GM19372 (cell line): Measurements from ENCODE around the gene TAOK3.
"Not testable (repeated sequence)": the region's sequence is repeated elsewhere in the genome, so short reads cannot be mapped to it uniquely, and the experiment has no call there.

Experiments used
- ATAC-seq: cut with Tn5 transposase; IDR thresholded peaks from one replicate; pipeline ENCODE4 v1.9.1; 2021; ENCODE audit warnings: mild to moderate bottlenecking, low read depth, moderate library complexity; ENCODE audit not compliant: unreplicated experiment

Gene TAOK3

DNA sequence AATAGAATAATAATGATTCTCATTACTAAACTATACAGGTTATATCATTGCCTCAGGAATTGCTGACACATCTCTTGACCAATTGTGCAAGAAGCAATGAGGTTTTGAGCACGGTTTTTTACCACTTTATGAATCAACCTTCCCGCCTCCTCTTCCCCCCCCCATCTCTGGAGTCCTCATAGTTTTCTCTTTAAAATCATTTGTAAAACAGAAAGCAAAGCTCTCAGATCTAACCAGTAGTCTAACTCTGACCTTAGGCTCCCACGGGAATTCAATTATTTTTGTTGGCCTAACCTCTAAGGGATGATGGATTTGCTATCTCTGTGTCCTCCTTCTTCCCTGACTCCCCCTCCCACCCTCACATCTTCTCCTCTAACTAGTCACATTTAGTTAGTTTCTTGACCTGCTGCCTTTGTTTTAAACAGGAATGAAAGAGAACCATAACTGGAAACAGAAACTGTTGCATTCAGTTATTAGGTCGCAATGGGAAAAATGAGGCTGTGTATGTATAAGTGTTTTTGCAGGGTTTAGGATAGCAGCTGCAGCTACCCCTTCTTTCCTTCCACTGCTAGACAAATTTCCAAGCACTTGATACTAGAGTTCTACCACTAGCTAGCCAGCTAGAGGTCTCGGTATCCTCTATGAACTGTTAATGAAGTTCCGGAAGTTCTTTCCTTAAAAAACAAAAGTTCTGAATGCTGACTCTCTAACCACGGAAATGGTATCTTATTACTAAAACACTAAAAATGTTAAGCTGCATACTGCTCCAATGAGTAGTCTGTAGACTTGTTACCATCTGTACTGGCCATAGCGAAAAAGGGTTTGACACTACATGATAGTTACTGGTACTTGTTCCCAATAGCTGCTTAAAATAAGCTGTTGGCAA is 65.4 kb downstream of the TAOK3 start:
- ATAC-seq, result peak; percentile 44

DNA sequence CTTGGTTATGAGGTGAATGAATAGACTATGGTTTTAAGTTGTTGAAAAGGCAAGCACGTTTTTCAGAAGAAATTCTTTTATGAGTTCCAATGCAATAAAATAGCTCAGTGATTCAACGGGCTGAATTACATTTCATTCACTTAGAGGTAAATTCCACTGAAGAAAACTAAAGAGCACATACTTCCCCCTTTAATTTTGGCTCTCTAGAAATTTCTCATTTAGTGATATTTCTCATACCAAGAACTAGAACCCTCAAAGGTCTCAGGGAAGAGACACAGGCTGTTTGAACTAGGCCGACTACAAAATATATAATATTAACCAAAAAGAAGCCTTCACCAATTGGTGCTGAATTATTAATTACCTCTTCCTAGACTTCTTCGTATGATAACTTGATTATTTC is 68.6 kb downstream of the TAOK3 start:
- ATAC-seq, result no peak

DNA sequence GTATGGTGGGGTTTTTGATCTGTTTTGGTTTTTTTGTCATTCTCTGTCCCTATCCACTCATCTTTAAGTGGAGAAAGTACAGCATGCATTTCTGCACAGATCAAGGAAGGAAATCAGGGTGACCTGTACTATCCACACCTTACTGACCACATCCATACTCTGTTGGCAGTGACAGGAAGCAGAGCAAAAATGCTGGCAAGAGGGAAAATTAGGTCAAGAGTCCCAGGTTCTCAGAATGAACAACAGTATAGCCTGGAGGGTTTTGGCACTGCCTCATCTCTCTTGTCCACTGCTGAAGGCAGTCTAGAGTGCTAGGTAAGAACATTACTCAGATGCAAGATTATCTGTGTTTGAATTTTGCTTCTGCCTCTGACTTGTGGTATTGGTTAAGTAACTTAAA is 70.7 kb downstream of the TAOK3 start:
- ATAC-seq, result no peak

DNA sequence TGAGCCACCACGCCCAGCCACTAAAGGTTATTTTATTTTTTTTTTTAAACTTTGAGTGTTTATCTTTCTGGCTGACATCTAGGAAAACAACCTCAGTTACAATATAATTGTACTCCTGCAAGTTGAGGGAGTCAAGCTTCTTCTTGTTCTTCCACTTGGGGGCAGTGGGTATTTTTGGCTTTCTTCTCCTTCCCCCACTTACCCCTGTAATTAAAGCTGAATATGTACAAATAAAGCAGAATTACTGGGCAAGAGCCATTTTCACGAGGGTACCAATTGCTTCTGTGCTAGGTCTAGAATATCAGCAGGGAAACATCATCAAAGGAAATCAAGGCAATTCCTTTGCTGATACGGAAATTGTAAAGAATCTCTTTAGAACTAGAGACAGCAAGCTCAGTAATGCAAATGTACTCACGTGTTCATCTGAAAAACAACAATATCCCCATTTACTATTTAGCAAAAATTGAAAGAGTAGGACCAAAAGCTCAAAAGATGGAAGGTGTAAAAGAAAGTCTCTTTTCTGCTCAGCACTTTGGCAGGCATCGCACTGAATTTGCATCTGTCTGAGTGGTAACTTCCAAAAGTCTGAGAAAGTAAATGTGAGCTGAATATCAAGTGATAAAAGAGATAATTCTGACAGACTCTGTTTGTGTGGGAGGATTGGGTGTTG is 72.8 kb downstream of the TAOK3 start:
- no peak for ATAC-seq

DNA sequence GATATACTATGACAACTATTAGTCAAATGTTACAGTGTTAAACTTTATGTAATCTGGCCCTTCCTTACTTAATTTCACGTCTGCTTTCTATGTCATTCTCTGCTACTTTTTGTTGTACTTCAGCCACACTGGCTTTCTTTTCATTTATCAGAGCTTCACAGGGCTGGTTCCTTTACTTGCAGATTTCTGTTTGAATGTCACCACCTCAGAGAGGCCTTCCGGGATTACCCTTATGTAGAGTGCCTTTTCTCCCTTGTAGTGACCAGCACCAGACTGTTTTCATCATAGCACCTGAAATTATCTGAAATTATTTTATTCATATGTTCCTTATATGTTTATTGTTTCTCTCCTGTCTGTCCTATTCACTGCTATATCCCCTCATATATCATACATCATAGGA is 75.4 kb downstream of the TAOK3 start:
- no peak for ATAC-seq

DNA sequence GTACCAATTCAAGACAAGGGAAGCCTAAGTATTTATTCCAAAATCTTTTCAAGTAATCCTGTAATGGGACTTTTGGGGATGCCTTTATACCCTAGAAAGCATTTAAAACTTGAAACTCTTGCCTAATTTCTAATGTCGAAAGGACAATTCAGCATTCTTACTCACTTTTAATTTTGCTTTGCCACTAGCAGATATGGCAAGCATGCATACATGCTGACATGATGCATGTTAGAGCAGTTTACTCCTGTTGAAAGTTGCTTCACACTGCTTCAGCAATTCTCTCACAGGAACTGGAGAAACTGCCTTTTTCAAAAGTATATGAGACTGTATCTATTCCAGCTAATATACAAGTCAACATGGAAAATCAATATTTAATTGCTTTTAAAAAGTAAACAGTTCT is 79.9 kb downstream of the TAOK3 start:
- ATAC-seq, result no peak

DNA sequence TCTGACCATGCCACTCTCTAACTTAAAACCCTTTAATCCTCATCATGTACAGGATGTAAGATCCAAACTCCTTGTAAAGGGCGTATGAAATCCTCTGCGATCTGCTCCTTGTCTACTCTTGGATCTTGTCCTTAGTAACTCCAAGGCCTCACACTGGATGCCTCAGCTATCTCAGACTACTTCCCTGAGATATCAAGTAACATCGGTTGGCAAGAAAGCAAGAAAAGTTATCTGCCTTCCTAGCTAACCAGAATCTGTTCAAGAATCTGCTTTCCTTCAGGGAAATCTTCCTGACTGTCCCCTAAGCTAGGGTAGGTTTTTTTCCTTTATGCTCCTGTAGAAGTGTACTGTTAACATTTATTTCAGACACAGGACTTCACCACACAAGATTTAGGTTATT is 82.6 kb downstream of the TAOK3 start:
- no peak for ATAC-seq

DNA sequence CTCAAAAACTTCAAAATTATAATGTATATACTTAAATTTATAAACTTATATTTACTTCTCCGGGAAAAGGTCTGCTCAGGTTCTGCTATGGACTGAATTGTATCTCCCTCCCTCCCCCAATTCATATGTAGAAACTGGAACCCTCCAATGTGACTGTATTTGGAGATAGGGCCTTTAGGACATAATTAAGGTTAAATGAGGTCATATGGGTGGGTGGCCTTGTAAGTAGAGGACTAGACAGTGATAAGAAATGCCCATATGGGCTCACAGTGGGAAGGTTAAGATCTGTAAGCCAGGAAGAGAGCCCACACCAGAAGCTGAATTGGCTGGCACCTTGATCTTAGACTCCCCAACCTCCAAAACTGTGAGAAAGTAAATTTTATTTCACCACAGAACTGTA is 84.5 kb downstream of the TAOK3 start:
- ATAC-seq, result no peak

DNA sequence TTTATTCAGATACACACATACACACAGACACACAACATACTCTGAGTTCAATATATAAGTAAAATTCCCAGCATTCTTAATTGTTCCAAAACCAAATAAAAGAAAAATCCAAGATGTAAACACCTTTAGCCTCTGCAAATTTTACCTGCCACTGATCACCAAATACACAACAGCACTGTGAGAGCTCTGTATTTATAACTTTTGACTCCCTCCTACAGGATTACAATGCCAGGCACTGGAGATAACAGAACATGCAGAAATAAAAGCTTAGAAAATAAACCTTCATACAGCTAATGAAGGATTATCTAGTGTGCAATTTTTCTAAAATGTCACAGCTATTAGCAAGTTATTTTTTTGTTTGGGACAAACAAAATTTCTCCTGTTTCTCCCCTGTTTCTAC is 85.0 kb downstream of the TAOK3 start:
- no peak for ATAC-seq

DNA sequence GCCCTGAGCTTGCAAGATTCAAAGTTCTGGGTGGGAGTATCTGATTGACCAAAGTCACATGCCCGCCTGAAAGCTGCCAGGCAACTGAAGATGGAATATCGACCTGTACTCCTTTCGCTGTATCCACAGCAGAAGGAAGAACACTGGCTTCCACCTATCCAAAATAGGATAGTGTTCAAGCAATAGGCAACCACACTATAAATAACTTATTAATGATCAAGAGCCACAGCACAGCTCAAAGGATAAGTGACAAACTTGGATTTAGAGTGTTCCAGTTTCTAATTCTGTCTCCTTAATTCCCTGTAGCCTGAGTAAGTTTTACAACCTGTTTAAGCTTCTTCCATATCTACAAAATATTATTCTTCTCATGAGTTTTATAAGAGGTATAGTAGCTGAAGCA is 89.9 kb downstream of the TAOK3 start:
- no peak for ATAC-seq

DNA sequence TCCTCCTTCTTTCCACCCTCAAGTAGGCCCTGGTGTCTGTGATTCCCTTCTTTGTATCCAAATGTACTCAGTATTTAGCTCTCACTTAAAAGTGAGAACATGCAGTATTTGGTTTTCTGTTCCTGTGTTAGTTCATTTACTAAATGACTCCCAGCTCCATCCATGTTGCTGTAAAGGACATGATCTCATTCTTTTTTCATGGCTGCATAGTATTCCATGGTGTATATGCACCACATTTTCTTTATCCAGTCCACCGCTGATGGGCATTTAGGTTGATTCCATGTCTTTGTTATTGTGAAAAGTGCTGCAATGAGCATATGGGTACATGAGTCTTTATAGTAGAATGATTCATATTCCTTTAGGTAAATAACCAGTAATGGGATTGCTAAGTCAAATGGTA is 94.4 kb downstream of the TAOK3 start:
- ATAC-seq, result not testable (repeated sequence)

DNA sequence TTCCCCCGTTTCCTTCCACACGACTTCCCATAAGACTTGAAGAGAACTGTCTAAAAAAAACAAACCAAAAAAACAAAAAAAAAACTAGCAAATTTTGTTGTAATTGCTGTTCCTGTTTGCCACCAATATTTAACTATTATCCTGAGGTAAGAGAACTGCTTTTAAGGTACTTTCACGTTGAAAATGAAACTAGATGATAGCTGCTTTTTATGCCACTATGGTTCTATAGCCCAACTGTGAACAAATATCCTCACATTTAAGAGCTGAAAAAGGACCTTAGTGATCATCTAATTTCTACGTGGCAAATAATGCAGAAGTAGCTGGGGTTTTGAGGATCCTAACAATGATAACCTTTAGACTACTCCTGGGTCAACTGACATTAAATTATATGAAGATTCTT is 98.6 kb downstream of the TAOK3 start:
- ATAC-seq, result no peak

DNA sequence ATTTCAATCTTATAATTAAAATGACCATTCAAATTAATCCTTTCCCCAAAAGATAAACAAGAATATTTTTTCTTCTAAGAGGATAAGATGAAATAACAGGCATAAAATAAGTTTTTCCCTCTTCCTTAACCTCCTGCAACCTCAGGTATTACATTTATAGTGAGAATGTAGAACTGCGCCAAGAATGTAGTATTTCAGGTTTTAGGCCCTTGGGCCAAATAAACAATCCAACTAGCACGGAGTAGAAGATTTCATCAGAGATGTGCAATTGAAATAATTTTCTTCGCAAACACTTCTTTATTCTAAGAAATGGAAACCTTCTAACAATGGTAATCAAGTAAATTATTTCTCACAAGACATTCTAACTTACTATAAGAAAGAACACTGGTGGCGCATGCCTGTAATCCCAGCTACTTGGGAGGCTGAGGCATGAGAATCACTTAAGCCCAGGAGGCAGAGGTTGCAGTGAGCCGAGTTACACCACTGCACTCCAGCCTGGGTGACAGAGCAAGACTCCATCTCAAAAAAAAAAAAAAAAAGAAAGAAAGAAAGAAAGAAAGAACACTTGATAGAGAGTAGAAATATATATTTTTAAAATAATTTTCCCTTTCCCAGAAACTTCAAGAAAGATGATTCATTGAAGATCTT is 100.8 kb downstream of the TAOK3 start:
- no peak for ATAC-seq

DNA sequence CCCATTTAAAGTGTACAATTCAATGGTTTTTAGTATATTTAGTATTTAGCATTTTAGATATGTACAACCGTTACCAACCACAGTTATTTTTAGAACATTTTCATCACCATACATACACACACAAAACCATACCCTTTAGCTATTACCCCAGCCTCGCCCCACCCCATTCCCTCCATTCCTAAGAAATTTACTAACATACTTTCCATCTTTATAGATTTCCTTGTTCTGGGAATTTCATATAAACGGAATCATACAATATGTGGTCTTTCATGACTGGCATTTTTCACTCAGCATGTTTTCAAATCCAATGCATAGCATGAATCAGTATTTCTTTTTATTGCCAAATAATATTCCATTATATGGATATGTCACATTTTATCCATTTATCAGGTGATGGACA is 101.5 kb downstream of the TAOK3 start:
- no peak for ATAC-seq

DNA sequence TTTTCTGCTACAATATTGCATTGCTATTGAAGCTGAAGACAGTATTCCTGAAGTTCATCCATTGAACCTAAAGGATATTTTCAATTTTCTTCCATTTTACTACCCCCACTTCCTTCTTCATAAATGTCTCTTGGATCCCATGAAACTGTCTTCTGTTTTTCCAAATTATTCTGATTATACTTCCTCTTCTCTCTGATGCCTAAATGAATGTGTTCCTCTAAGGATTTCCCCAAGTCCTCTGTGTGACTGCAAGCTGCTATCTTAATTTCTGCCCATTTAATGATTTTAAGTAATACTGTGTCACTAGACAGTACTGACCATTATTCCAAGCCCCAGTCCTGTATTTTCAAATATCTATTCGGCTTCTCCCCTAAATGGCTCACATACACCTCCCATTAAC is 102.9 kb downstream of the TAOK3 start:
- ATAC-seq, result no peak

DNA sequence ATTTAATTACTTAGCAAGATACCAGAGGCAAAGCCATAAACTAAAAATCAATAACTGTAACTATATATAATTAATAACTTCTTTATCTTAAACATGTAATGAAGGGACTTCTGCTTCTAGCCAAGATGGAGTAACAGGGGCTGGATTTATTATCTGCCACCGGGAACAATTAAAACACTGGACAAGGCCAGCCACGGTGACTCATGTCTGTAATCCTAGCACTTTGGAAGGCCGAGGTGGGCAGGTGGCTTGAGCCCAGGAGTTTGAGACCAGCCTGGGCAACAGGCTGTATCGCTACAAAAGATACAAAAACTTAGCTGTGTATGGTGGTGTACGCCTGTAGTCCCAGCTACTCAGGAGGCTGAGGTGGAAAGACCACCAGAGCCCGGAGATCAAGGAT is 113.6 kb downstream of the TAOK3 start:
- no peak for ATAC-seq

DNA sequence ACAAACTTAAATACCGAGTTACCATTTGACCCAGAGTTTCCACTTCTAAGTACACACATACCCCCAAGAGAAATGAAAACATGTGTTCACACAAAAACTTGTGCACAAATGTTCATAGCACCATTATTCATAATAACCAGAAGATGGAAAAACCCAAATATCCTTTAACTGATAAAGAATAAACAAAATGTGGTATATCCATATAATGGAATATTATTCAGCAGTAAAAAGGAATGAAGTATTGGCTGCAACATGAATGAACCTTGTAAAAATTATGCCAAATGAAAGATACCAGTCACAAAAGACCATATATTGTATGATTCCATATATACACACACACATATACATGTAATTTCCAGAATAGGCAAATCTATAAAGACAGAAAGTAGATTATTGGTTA is 116.4 kb downstream of the TAOK3 start:
- ATAC-seq, result no peak

DNA sequence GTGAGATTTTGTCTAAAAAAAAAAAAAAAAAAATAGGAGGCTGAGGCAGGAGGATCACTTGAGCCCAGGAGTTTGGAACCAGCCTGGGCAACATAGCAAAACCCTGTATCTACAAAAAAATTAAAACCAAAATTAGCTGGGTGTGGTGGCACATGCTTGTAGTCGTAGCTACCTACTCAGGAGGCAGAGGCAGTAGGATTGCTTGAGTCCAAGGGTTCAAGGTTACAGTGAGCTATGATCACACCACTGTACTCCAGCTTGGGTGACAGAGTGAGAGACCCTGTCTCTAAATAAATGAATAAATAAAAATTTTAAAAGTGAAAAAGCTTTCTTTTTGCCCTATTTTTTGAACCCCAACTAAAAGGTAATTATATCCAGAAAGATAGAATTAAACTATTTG is 123.2 kb downstream of the TAOK3 start:
- no peak for ATAC-seq

DNA sequence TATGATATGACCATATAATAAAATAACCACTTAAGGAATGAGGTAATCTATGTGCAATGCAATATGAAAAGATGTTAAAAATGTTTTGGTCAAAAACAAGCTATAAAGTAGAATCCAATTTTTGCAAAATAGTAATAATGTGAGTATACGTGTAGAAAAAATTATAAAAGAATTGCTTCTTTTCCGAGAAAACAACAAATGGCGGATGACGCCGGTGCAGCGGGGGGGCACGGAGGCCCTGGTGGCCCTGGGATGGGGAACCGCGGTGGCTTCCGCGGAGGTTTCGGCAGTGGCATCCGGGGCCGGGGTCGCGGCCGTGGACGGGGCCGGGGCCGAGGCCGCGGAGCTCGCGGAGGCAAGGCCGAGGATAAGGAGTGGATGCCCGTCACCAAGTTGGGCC is 126.8 kb downstream of the TAOK3 start:
- ATAC-seq, result not testable (repeated sequence)

DNA sequence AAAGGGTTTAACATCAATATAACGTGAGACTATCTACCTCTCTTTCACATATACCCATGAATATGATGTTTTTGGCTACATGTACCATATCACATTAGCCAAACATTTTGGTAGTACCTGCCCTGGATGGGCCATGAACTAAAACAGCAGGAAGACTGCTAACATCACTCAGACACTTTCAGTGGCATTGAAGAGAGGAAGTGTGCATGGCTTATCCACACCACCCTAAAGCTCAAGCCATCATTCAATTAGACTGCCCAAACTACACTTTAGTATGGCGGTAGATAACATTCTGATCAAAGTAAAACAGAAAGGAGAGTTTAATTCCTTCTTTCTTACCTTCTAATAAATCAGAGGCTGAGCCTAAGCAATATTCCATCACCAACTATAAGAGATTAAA is 133.8 kb downstream of the TAOK3 start:
- no peak for ATAC-seq

DNA sequence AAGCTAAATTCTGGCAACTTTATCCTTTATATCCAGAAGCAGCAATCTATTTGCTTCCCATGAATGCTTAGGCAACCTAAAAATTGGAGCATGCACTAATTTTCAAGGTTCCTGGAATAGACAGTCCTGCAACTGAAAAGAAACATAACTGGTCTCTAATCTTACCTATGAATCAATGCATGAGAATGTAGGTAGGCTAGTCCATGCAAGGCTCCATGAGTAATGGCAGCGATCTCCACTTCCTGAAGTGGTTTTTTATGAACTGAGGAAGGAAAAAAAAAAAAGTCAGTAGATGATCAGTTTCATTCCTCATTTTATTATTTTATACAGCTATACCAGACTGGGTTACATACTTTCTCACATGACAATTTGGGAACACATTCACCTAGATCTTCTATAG is 134.8 kb downstream of the TAOK3 start:
- no peak for ATAC-seq
